PC-3 (cell line): Measurements from ENCODE around the gene RPRD1A. TPM values are rescaled to one million over a fixed set of nuclear protein-coding genes. Genes with fewer than 3 reads are reported as not detected.

Experiments used
- ATAC-seq: fragments of 200-7000 bp; cut with Tn5 transposase; 2 replicates; pipeline ENCODE4 v1.9.1; 2020; ENCODE audit warnings: mild to moderate bottlenecking, moderate library complexity
- BruUV-seq: library from RNA; stranded (reverse); fragments of 400-500 nt; replicated peaks from 2 replicates; lab custom pipeline; 2021; lab: Mats Ljungman, UMichigan
- CTCF ChIA-PET: fragments of 300-600 bp; sonication (Branson Sonifier 250); formaldehyde crosslinking; loops from one replicate; lab custom pipeline; 2022; ENCODE audit warnings: antibody characterized with exemption; lab: Charles Lee
- POLR2A ChIA-PET: fragments of 300-600 bp; sonication (Branson Sonifier 250); formaldehyde crosslinking; loops from one replicate; lab custom pipeline; 2022; ENCODE audit warnings: antibody characterized with exemption; ENCODE audit not compliant: unreplicated experiment; lab: Charles Lee
- DNase-seq: peaks from one replicate; pipeline ENCODE4 v3.0.0-alpha.2; 2015
- H2AFZ ChIP-seq: fragments of 300-600 bp; sonication (generic); 2 replicates; pipeline ENCODE4 v1.6.0; 2016; ENCODE audit warnings: antibody characterized with exemption, low read length
- H3F3A ChIP-seq: fragments of 300-600 bp; sonication (generic); one replicate; pipeline ENCODE4 v1.6.0; 2017; ENCODE audit warnings: antibody characterized with exemption, low read length, control low read depth, mild to moderate bottlenecking; ENCODE audit not compliant: unreplicated experiment
- H3K27ac ChIP-seq: fragments of 300-600 bp; sonication (generic); 2 replicates; pipeline ENCODE4 v1.5.1; 2016; ENCODE audit warnings: mild to moderate bottlenecking, low read length
- H3K27me3 ChIP-seq: fragments of 300-600 bp; sonication (generic); 2 replicates; pipeline ENCODE4 v1.6.1; 2016; ENCODE audit warnings: low read length, mixed read lengths
- H3K36me3 ChIP-seq: fragments of 300-600 bp; sonication (generic); 2 replicates; pipeline ENCODE4 v1.6.1; 2016; ENCODE audit warnings: low read depth, mixed run types, low read length, mixed read lengths
- H3K4me1 ChIP-seq: fragments of 300-600 bp; sonication (generic); 2 replicates; pipeline ENCODE4 v1.5.1; 2016; ENCODE audit warnings: low read length; ENCODE audit not compliant: insufficient read depth
- H3K4me2 ChIP-seq: fragments of 300-600 bp; sonication (generic); 2 replicates; pipeline ENCODE4 v1.6.0; 2016; ENCODE audit warnings: low read length
- H3K4me3 ChIP-seq: fragments of 300-600 bp; sonication (generic); 2 replicates; pipeline ENCODE4 v1.5.1; 2016; ENCODE audit warnings: mild to moderate bottlenecking, low read length, mixed read lengths
- H3K79me2 ChIP-seq: fragments of 300-600 bp; sonication (generic); 2 replicates; pipeline ENCODE4 v1.6.1; 2017; ENCODE audit warnings: low read length, mixed read lengths
- H3K9ac ChIP-seq: fragments of 300-600 bp; sonication (generic); 2 replicates; pipeline ENCODE4 v1.6.0; 2016; ENCODE audit warnings: mild to moderate bottlenecking, low read length
- H3K9me2 ChIP-seq: fragments of 300-600 bp; sonication (generic); replicated peaks from 2 replicates; pipeline ENCODE4 v1.6.1; 2016; ENCODE audit warnings: mixed run types, low read length, mixed read lengths
- H3K9me3 ChIP-seq: fragments of 300-600 bp; sonication (generic); 2 replicates; pipeline ENCODE4 v1.6.1; 2016; ENCODE audit warnings: low read length, mixed read lengths
- H4K20me1 ChIP-seq: fragments of 300-600 bp; sonication (generic); 2 replicates; pipeline ENCODE4 v1.6.1; 2016; ENCODE audit warnings: low read length, mixed read lengths
- CTCF ChIP-seq: fragments of 300-600 bp; sonication (generic); conservative IDR thresholded peaks from 2 replicates; pipeline ENCODE4 v1.5.1; 2017; ENCODE audit warnings: antibody characterized with exemption, low read depth, mild to moderate bottlenecking, low read length
- EZH2 ChIP-seq: fragments of 300-600 bp; sonication (generic); IDR thresholded peaks from one replicate; pipeline ENCODE4 v1.6.1; 2017; ENCODE audit warnings: antibody characterized with exemption, mild to moderate bottlenecking, low read length; ENCODE audit not compliant: unreplicated experiment
- EZH2phosphoT487 ChIP-seq: fragments of 300-600 bp; sonication (generic); IDR thresholded peaks from 2 replicates; pipeline ENCODE4 v1.6.1; 2018; ENCODE audit warnings: mild to moderate bottlenecking, antibody characterized with exemption, low read length, borderline replicate concordance
- intact Hi-C: fragments of 100-400 bp; cut with micrococcal nuclease; formaldehyde crosslinking; loops from 2 replicates; pipeline ENCODE4 v1.9.0; 2023
- total RNA-seq: library from RNA; depleted of rRNA; stranded (reverse); fragments of >200 nt; gene quantifications from 2 replicates; pipeline ENCODE4 v1.2.3, GENCODE V29; 2014

The RPRD1A gene
- total RNA-seq, 1 experiment from 2014 or later: 42.2 TPM

GRCh38 chr18:35973650-35974049 lies 93.7 kb downstream of the RPRD1A start:
- ChIA-PET POLR2A (no interaction called here), CTCF (no interaction called here)
- BruUV-seq: no TSS peak
- Histone ChIP-seq H3K79me2 (peaks cover 24% of the 10 kb centered on the region), H3K4me2 (peak overlapping the region; percentile 92), H3K9ac (no peak overlapping the region), H3K36me3 (peaks cover 6% of the 10 kb centered on the region; the same call in 1 of the 2 replicates), H3K27me3 (no peaks in the 10 kb centered on the region), H2AFZ (no peak overlapping the region), H3K4me3 (peak overlapping the region; percentile 84), H3K27ac (no peak overlapping the region), H3K9me2 (no peaks in the 10 kb centered on the region), H4K20me1 (no peaks in the 10 kb centered on the region), H3K9me3 (no peaks in the 10 kb centered on the region), H3K4me1 (no peaks in the 10 kb centered on the region), H3F3A (no peaks in the 10 kb centered on the region)
- no peak for TF ChIP-seq EZH2phosphoT487
- no peak for TF ChIP-seq CTCF
- TF ChIP-seq EZH2: no peak
- ATAC-seq (no peak), DNase-seq (no peak)
- intact Hi-C loops: loop anchor here (5.0 kb wide), 1 partner anchor 391 kb away; the partner anchor contains the start of gene GALNT1

- DNase-seq (peak; percentile 79), ATAC-seq (peak; percentile 94)
- Histone ChIP-seq H3K27me3 (no peaks in the 10 kb centered on the region), H3K9ac (peak within 1 kb of the TSS; percentile 87), H3K4me1 (no peaks in the 10 kb centered on the region), H3F3A (no peaks in the 10 kb centered on the region), H3K4me2 (peak within 1 kb of the TSS; percentile 92), H3K27ac (peak within 1 kb of the TSS; percentile 51; the same call in 1 of the 2 replicates), H3K4me3 (peak within 1 kb of the TSS; percentile 84), H2AFZ (peak within 1 kb of the TSS; percentile 67), H4K20me1 (no peaks in the 10 kb centered on the region), H3K79me2 (peaks cover 24% of the 10 kb centered on the region), H3K9me2 (no peaks in the 10 kb centered on the region), H3K36me3 (peaks cover 6% of the 10 kb centered on the region; the same call in 1 of the 2 replicates), H3K9me3 (no peaks in the 10 kb centered on the region)
- ChIA-PET POLR2A (interaction anchor here (0.6 to 0.9 kb wide), 2 partner anchors 34 to 356 kb away, joined by 5 to 6 read pairs; no protein-coding TSS in a partner anchor), CTCF (interaction anchor here (0.7 kb wide), 1 partner anchor 408 kb away, joined by 8 read pairs; no protein-coding TSS in a partner anchor)
- TF ChIP-seq EZH2: no peak
- intact Hi-C loops: loop anchor here (1.0 to 5.0 kb wide), 2 partner anchors 216 to 390 kb away; partner anchors contain the start of gene GALNT1
- no TSS peak for BruUV-seq
Observed at GRCh38 chr18:35972197-35973000, 95.0 kb downstream of the RPRD1A start, which contains the start of gene RMP24. Gene RMP24, plus strand, starts transcription at chr18:35972679.

DNA sequence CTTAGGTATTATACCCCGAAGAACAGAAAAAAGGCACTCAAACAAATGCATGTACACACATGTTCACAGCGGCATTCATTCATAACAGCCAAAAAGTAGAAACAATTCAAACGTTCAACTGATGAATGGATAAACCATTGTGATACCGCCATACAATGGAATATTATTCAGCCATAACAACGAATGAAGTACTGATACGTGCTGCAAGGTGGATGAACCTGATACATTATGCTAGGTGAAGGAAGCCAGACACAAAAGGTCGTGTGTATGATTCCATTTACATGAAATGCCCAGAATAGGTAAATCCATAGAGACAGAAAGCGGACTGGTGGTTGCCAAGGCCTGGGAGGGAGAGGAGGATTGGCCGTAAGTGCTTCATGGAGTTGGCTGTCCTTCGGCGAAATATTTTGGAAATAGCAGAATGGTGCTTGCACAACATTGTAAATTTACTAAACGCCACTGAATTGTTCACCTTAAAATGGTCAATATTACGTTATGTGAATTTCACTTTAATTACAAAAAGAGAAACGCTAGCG lies 95.6 kb downstream of the RPRD1A start:
- DNase-seq (no peak), ATAC-seq (peak; percentile 27)
- no peaks in the 10 kb centered on the region for H3K9me2 ChIP-seq
- peak overlapping the region; percentile 70 for H3K9ac ChIP-seq
- H2AFZ ChIP-seq: peak overlapping the region; percentile 67
- POLR2A ChIA-PET: interaction anchor here (0.6 to 0.9 kb wide), 2 partner anchors 34 to 355 kb away, joined by 5 to 6 read pairs; no protein-coding TSS in a partner anchor
- peak overlapping the region; percentile 87 for H3K4me2 ChIP-seq
- H3K27ac ChIP-seq: peak overlapping the region; percentile 51; the same call in 1 of the 2 replicates
- CTCF ChIA-PET: interaction anchor here (0.7 kb wide), 1 partner anchor 407 kb away, joined by 8 read pairs; no protein-coding TSS in a partner anchor
- no peaks in the 10 kb centered on the region for H4K20me1 ChIP-seq
- H3K4me3 ChIP-seq: peak overlapping the region; percentile 84
- no peaks in the 10 kb centered on the region for H3F3A ChIP-seq
- H3K4me1 ChIP-seq: no peaks in the 10 kb centered on the region
- peaks cover 6% of the 10 kb centered on the region; the same call in 1 of the 2 replicates for H3K36me3 ChIP-seq
- no peak for TF ChIP-seq EZH2phosphoT487
- TF ChIP-seq EZH2: no peak
- H3K9me3 ChIP-seq: no peaks in the 10 kb centered on the region
- intact Hi-C loops: loop anchor here (1.0 to 5.0 kb wide), 2 partner anchors 215 to 389 kb away; partner anchors contain the start of gene GALNT1
- no peaks in the 10 kb centered on the region for H3K27me3 ChIP-seq
- peaks cover 24% of the 10 kb centered on the region for H3K79me2 ChIP-seq
- TSS peak; percentile 61 for BruUV-seq
